ENCODE results near the gene PTPN2. TPM values are rescaled to one million over a fixed set of nuclear protein-coding genes. Genes with fewer than 3 reads are reported as not detected.

Gene PTPN2
- total and polyA plus RNA-seq, 9 of the 15 experiments (the other 6 are each of a cell fraction or from before 2014, with no cell fraction given) = 36.6 to 66.4 (median 43.8) TPM

GRCh38 chr18:12777500-12777944 lies 106.5 kb downstream of the PTPN2 start:
- peaks cover 0 to 2% of the 10 kb centered on the region in 2 experiments; a peak in 1 of 5 replicates for H3K27me3 ChIP-seq (ENCODE audit: control insufficient read depth in 2 of 2, insufficient read depth in 2 of 2, low read length in 2 of 2)
- peaks cover 0 to 11% of the 10 kb centered on the region in 2 experiments; a peak in 1 of 5 replicates for H3K4me1 ChIP-seq (replicated peaks in 1 of 2; ENCODE audit: control insufficient read depth in 2 of 2, insufficient read depth in 2 of 2, low read length in 2 of 2)
- no peaks in the 10 kb centered on the region for H4K20me1 ChIP-seq (replicated peaks; ENCODE audit: control insufficient read depth, insufficient read depth, low read length)
- H3K9me1 ChIP-seq (ENCODE audit: control insufficient read depth, insufficient read depth, low read length) = no peaks in the 10 kb centered on the region
- CTCF ChIA-PET (ENCODE audit: low intra/inter-chr PET ratio) = no interaction called here
- no peaks in the 10 kb centered on the region for H3K36me3 ChIP-seq (ENCODE audit: control insufficient read depth, insufficient read depth, low read length)
- H3K4me2 ChIP-seq (ENCODE audit: insufficient read depth, low read length) = no peak overlapping the region
- 57% methylated on average over 32 of the region's 39 CpGs for WGBS (ENCODE audit: insufficient coverage, low coverage, missing lambda C conversion rate)
- H3K9ac ChIP-seq (ENCODE audit: insufficient read depth in 1 of 2, low read depth in 2 of 2, low read length in 2 of 2) = no peak overlapping the region
- no peak overlapping the region for H3K4me3 ChIP-seq
- no peak for ATAC-seq
- no peak for FAIRE-seq
- POLR2A ChIA-PET = interaction anchor here (2.2 kb wide), 1 partner anchor 11 kb away, joined by 4 read pairs; no protein-coding TSS in a partner anchor
- intact Hi-C loops (cut with micrococcal nuclease) = no loop called here
- H3K79me2 ChIP-seq (ENCODE audit: control insufficient read depth, insufficient read depth, low read length) = no peaks in the 10 kb centered on the region
- H2AFZ ChIP-seq (ENCODE audit: low read depth, low read length) = no peak overlapping the region
- in situ Hi-C loops (cut with MboI) = no loop called here
- no peak for DNase-seq (ENCODE audit: extremely low read depth in 1 of 4, low spot score in 3 of 4)
- no peak overlapping the region for H3K27ac ChIP-seq (ENCODE audit: extremely low read depth, low read depth, low read length)
- peaks cover 3% of the 10 kb centered on the region for H3K9me3 ChIP-seq (replicated peaks; ENCODE audit: control insufficient read depth, insufficient read depth, low read depth, low read length)
- BruUV-seq (replicated peaks) = no TSS peak
- TF ChIP-seq ZNF282 (CRISPR knock-in tag; IDR thresholded peaks at IDR 0.05) (no peak), XRCC4 (IDR thresholded peaks at IDR 0.05; ENCODE audit: extremely low read depth, insufficient read depth, insufficient read length) (no peak), MNT (conservative IDR thresholded peaks at IDR 0.05) (no peak), ZBTB26 (CRISPR knock-in tag; IDR thresholded peaks at IDR 0.05) (no peak), ZNF280A (IDR thresholded peaks at IDR 0.05; ENCODE audit: low read depth, partially characterized antibody) (no peak), ZBTB5 (IDR thresholded peaks at IDR 0.05) (no peak), CSDE1 (IDR thresholded peaks at IDR 0.05) (no peak), FOXJ2 (tag; IDR thresholded peaks at IDR 0.05) (no peak), CHD1 (IDR thresholded peaks at IDR 0.05; ENCODE audit: low read length) (no peak), E2F5 (CRISPR knock-in tag; IDR thresholded peaks at IDR 0.05) (no peak)

Data from K562 (cell line).